Vagina (tissue), 2 donors: ENCODE data around the gene ARHGEF16.

Source experiments
- CTCF ChIP-seq, 3 experiments: fragments of 450-650 bp in 2 of 3; fragments of 200-600 bp in 1 of 3; sonication (generic) in 1 of 3; IDR thresholded peaks; one replicate each; pipeline ENCODE4 v1.5.1; 2017 to 2019; ENCODE audit warnings: antibody characterized with exemption in 3 of 3, mild to moderate bottlenecking in 2 of 3, moderate library complexity in 2 of 3
- POLR2A ChIP-seq, 2 donors: fragments of 450-650 bp; IDR thresholded peaks; one replicate each; pipeline ENCODE4 v1.6.1; 2017; ENCODE audit warnings: antibody characterized with exemption in 2 of 2, mild to moderate bottlenecking in 2 of 2, moderate library complexity in 2 of 2

GRCh38 chr1:3474016-3474415 is 19.6 kb downstream of the ARHGEF16 start:
- no peak for TF ChIP-seq CTCF (IDR thresholded peaks at IDR 0.05)
- TF ChIP-seq POLR2A (IDR thresholded peaks at IDR 0.05) = no peak
